ENCODE data around the gene ODAPH. TPM values are rescaled to one million over a fixed set of nuclear protein-coding genes. Genes with fewer than 3 reads are reported as not detected.

Gene ODAPH
- total RNA-seq, 1 donor from 2014 or later = 0.63 TPM

GRCh38 chr4:75593393-75593792 is 37.5 kb downstream of the ODAPH start:
- no peak for DNase-seq (ENCODE audit: low read depth)
- Histone ChIP-seq H3K27me3 (ENCODE audit: control insufficient read depth, insufficient read depth, low read length) (no peaks in the 10 kb centered on the region), H3K36me3 (ENCODE audit: control insufficient read depth, insufficient read depth, low read length) (no peaks in the 10 kb centered on the region), H3K4me3 (ENCODE audit: low read depth, low read length) (no peak overlapping the region)
- TF ChIP-seq CTCF (IDR thresholded peaks at IDR 0.05; ENCODE audit: insufficient read depth, low read length, poor library complexity, severe bottlenecking) = no peak

GRCh38 chr4:75596061-75596460 is 40.2 kb downstream of the ODAPH start:
- DNase-seq (ENCODE audit: low read depth) = no peak
- H3K27me3 ChIP-seq (ENCODE audit: control insufficient read depth, insufficient read depth, low read length) = no peaks in the 10 kb centered on the region
- TF ChIP-seq CTCF (IDR thresholded peaks at IDR 0.05; ENCODE audit: insufficient read depth, low read length, poor library complexity, severe bottlenecking) = no peak
- H3K4me3 ChIP-seq (ENCODE audit: low read depth, low read length) = no peak overlapping the region
- no peaks in the 10 kb centered on the region for H3K36me3 ChIP-seq (ENCODE audit: control insufficient read depth, insufficient read depth, low read length)

GRCh38 chr4:75598390-75598789 is 42.5 kb downstream of the ODAPH start:
- DNase-seq (ENCODE audit: low read depth) = peak; percentile 55
- Histone ChIP-seq H3K27me3 (ENCODE audit: control insufficient read depth, insufficient read depth, low read length) (no peaks in the 10 kb centered on the region), H3K4me3 (ENCODE audit: low read depth, low read length) (no peak overlapping the region), H3K36me3 (ENCODE audit: control insufficient read depth, insufficient read depth, low read length) (no peaks in the 10 kb centered on the region)
- no peak for TF ChIP-seq CTCF (IDR thresholded peaks at IDR 0.05; ENCODE audit: insufficient read depth, low read length, poor library complexity, severe bottlenecking)

- no peaks in the 10 kb centered on the region for H3K27me3 ChIP-seq (ENCODE audit: control insufficient read depth, insufficient read depth, low read length)
- no peak for TF ChIP-seq CTCF (IDR thresholded peaks at IDR 0.05; ENCODE audit: insufficient read depth, low read length, poor library complexity, severe bottlenecking)
- no peaks in the 10 kb centered on the region for H3K36me3 ChIP-seq (ENCODE audit: control insufficient read depth, insufficient read depth, low read length)
Measured at GRCh38 chr4:75599647-75600046, 43.8 kb downstream of the ODAPH start.

GRCh38 chr4:75605928-75606327 is 50.1 kb downstream of the ODAPH start:
- Histone ChIP-seq H3K27me3 (ENCODE audit: control insufficient read depth, insufficient read depth, low read length) (no peaks in the 10 kb centered on the region), H3K4me3 (ENCODE audit: low read depth, low read length) (no peak overlapping the region), H3K36me3 (ENCODE audit: control insufficient read depth, insufficient read depth, low read length) (no peaks in the 10 kb centered on the region)
- TF ChIP-seq CTCF (IDR thresholded peaks at IDR 0.05; ENCODE audit: insufficient read depth, low read length, poor library complexity, severe bottlenecking) = no peak
- DNase-seq (ENCODE audit: low read depth) = no peak

More at GRCh38 chr4:75599647-75600046, 43.8 kb downstream of the ODAPH start:
- DNase-seq (ENCODE audit: low read depth) = no peak
- H3K4me3 ChIP-seq (ENCODE audit: low read depth, low read length) = no peak overlapping the region

- TF ChIP-seq CTCF (IDR thresholded peaks at IDR 0.05; ENCODE audit: insufficient read depth, low read length, poor library complexity, severe bottlenecking) = no peak
- no peak overlapping the region for H3K4me3 ChIP-seq (ENCODE audit: low read depth, low read length)
- no peak for DNase-seq (ENCODE audit: low read depth)
- H3K36me3 ChIP-seq (ENCODE audit: control insufficient read depth, insufficient read depth, low read length) = no peaks in the 10 kb centered on the region
- no peaks in the 10 kb centered on the region for H3K27me3 ChIP-seq (ENCODE audit: control insufficient read depth, insufficient read depth, low read length)
Measured at GRCh38 chr4:75612306-75612705, 56.4 kb downstream of the ODAPH start.

All from kidney epithelial cell (primary cell).